HG03135 (cell line): Measurements from ENCODE around the gene BRD3.
"Not testable (repeated sequence)": the region's sequence is repeated elsewhere in the genome, so short reads cannot be mapped to it uniquely, and the experiment has no call there.

Experiments
- ATAC-seq: cut with Tn5 transposase; IDR thresholded peaks from one replicate; pipeline ENCODE4 v1.9.1; 2021; ENCODE audit warnings: mild to moderate bottlenecking, moderate library complexity; ENCODE audit not compliant: unreplicated experiment

The BRD3 gene

DNA sequence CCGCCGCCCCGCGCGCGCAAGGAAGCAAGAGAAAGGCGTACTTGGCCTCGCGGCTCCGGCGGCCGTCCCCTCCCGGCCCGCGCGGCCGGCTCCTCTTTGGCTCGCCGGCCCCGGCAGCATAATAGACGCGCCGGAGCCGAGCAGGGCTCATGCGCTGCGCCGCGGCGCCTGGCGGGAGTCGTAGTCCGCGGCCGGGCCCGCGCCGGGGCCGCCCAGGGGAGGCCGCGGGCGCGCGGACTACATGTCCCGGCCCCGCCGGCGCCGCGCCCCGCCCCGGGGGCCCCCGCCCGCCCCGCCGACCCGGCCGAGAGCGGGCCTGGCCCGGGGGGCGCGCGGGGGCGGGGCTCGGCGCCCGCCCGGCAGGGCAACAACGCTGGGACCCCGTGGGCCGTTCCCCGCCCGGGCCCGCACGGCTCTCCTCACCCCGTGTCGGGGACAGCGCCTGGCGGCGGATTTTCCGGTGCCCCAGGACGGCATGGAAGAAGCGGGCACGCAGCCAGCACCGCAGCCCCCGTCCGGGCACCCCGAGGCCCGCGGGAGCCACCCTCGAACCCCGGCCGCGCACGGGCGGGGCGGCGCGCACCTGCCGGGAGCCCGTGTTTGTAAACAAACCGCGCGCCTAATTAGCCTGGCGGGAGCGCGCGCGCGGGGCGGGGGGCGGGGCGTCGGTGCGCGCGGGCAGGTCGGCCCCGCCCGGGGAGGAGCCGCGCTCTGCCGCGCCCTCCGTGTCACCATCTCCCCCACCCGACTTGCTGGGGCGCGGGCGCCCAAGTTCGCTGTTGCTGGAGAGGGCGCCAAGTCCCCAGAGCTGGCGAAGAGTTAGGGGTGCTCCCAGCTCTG lies at the start of gene BRD3:
Gene BRD3, minus strand, starts transcription at position 123 of the 840 bp plus-strand sequence. CDS start 14,549 bp downstream, outside the sequence.
- peak; percentile 77 for ATAC-seq

DNA sequence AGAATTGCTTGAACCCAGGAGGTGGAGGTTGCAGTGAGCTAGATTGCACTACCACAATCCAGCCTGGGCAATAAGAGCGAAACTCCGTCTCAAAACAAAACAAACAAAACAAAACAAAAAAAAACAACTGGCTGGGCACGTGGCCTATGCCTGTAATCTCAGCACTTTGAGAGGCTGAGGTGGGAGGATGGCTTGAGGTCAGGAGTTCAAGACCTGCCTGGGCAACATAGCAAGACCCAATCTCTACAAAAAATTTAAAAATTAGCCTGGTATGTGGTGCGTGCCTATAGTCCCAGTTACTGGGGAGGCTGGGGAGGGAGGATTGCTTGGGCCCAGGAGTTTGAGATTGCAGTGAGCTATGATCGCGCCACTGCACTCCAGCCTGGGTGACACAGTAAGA lies 44.7 kb upstream of the BRD3 start:
- no peak for ATAC-seq

DNA sequence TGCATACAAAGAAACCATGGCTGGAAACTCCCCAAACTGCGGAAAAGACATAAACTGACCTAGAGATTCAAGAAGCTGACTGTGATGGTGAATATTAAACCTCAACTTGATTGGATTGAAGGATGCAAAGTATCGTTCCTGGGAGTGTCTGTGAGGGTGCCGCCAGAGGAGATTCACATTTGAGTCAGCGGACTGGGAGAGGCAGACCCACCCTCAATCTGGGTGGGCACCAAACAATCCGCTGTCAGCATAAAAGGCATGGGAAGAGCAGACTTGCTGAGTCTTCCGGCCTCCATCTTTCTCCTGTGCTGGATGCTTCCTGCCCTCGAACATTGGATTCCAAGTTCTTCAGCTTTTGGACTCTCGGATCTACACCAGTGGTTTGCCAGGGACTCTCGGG lies 43.2 kb upstream of the BRD3 start:
- no peak for ATAC-seq

DNA sequence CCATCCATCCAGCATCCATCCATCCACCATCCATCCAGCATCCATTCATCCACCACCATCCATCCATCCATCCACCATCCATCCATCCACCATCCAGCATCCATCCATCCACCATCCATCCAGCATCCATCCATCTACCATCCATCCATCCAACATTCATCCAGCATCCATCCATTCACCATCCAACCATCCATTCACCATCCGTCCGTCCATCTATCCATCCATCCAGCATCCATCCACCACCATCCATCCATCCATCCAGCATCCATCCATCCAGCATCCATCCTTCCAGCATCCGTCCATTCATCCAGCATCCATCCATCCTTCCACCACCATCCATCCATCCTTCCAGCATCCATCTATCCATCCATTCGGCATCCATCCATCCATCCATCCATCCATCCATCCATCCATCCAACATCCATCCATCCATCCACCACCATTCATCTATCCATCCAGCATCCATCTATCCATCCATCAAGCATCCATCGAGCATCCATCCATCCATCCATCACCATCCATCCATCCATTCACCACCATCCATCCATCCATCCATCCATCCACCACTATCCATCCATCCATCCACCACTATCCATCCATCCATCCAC lies 35.7 kb upstream of the BRD3 start:
- no peak for ATAC-seq

DNA sequence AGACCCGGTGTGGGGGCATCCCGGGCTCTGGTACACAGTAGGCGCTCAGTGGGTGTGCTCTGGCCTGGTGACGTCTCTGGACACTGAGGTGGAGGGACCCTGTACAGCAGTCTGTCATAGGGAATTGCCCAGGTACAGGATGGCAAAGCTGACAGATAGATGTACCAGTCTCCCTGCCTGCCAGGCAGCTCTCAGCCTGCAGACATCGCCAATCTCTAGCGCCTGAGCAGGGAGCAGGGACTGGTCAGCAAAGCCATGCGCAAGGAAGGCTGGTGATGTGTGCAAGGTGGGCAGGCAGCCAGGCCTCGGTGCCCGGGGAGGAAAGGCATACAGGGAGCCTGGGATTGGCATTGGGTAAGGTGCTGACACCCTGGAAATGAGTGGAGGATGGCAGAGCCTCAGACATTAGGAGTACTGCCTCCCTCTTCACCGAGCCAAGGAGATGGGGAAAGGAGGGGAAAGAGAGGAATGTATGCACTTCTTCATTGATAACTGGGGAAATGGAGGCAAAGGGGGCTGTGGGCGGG lies 33.9 kb upstream of the BRD3 start:
- no peak for ATAC-seq

DNA sequence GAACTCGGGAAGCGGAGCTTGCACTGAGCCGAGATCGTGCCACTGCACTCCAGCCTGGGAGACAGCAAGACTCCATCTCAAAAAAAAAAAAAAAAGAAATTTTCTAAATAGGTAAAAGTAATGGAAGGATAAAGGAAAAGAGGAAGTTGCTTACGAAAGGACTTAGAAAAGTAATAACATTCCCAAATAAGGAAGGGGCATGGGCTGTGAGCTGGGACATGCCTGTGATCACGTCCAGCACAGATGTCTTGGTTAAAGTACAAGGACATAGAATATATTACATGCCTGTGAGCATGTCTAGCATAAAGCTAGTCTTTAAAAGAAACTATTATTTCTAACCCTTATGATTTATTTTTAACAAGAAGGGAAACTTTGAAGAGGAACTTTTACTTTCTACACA lies 33.3 kb upstream of the BRD3 start:
- ATAC-seq = not testable (repeated sequence)

DNA sequence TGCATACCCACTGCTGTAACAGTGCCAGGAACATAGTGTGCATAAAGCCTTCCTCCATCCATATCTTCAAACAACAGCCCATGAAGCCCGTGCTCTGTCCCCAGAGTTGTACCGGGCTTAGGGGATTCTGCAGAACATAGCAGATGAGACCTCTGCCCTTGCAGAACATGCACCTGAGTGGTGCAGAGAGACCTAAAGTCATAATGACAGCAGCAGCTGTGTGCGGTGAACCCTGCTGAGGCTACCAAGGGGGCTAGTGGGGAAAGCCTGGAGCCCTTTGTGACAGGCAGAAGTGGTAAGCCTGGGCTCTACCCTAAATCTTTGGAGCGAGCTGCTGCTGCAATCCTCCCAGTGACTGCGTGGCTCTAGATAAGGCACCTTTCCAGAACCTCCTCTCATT lies 32.2 kb upstream of the BRD3 start:
- no peak for ATAC-seq

DNA sequence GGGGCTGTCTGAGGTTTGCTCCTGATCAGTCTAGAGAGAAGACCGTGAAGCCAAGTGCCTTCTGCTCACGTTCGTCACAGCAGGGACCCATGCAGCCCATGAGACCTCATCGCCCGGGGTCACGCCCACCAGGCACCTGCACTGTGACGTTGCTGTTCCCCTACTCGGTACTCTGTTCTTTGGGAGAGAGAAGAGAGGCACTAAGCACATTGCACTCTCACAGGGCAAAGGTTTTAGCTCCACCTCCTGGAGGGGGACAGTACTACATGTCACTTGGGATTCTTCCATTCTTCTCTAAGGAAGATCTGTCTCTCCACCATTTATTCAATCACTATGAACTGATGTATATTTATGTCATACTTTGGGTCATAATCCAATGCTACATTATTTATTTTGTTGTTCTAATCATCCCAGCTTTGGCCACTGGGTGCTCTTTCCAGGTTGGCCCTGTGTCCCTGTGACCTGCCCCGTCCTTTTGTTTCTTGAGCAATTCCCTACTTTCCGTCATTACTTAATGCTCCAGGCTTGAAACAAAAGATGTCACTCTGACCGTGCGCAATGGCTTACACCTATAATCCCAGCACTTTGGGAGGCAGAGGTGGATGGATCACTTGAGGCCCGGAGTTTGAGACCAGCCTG lies 31.4 kb upstream of the BRD3 start:
- ATAC-seq = no peak

DNA sequence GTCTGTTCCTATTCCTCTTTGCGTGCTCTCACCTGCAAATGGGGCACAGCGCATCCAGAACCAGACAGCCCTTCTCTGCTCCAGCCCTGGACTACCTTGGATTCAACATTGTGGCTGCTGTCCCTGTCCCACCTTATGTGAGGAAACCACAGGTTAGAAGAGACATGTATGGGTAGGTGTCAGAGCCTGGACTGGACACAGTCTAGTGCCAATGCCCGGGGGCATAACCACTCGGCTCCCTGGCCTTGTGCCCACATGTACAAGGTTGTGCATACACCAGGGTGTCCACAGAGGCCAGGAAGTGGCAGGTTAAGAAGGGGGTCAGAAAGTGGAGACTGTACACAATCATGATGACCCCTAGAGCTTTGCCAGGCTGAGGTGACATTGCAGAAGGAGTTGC lies 22.1 kb upstream of the BRD3 start:
- no peak for ATAC-seq

DNA sequence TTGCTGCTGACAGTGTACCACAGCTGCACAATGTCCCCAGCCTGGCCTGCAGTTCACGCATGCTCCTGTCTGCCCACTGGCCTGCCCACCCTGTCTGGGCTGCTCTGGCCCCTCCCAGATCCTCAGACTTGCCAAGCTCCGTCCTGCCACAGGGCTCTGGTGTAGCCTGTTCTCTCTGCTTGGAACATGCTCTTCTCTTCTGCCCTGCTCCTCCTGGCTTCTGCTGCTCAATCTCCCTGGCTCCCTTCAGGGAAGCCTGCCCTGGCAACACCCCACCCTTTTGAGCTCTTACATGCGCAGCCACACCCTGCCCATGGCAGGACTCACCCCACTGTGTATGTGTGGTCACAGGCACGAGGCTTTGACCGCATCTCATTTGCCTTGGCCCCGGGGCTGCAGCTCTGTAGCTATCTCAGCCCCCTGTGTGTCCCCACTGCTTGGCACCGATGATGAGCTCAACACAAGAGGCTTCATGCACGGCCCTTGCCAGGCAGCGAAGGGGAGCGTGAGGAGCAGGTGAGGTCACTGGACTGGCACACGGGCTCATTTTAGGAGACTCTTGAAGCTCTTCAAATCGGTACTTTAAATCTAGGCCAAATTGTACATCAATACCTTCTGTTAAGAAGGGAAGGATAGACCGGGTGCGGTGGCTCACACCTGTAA lies 20.4 kb upstream of the BRD3 start:
- no peak for ATAC-seq

DNA sequence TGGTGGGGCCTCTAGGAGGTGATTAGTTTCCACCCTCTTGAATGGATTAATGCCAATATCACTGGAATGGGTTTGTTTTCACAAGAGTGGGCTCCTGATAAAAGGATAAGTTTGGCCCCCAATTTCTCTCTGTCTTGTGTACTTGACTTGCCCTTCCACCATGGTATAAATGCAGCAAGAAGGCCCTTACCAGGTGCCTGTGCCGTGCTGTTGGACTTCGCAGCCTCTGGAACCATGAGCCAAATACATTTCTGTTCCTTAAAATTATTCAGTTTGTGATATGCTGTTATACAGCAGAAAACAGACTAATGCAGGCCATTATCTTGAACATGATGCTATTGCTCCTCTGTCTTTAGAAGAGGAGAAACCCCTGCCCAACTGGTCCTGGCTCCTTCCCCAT lies 17.8 kb upstream of the BRD3 start:
- no peak for ATAC-seq

DNA sequence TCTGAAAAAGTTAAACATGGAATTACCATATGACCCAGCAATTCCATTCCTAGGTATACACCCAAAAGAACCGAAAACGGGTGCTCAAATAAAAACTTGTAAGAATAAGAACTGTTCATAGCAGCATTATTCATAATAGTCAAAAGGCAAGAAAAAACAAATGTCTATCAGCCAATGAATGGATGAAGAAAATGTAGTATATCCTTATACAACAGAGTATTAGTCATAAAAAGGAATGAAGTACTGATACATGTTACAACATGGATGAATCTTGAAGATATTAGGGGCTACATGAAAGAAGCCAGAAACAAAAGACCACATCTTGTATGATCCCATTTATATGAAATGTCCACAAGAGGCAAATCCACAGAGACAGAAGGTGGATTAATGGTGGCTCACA lies 15.6 kb upstream of the BRD3 start:
- no peak for ATAC-seq

DNA sequence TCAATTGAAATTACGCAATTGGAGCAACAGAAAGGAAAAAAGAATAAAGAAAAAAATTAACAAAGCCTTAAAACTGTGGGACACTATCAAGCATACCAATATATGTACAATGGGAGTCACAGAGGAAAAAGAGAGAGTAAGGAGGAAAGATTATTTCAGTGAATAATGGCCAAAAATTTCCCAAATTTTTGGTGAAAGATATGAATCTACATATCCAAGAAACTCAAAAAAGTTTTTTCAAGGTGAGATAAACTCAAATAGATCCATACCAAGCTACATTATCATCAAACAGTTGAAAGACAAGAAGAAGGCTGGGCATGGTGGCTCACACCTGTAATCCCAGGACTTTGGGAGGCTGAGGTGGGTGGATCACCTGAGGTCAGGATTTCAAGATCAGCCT lies 8.8 kb upstream of the BRD3 start:
- ATAC-seq = no peak

DNA sequence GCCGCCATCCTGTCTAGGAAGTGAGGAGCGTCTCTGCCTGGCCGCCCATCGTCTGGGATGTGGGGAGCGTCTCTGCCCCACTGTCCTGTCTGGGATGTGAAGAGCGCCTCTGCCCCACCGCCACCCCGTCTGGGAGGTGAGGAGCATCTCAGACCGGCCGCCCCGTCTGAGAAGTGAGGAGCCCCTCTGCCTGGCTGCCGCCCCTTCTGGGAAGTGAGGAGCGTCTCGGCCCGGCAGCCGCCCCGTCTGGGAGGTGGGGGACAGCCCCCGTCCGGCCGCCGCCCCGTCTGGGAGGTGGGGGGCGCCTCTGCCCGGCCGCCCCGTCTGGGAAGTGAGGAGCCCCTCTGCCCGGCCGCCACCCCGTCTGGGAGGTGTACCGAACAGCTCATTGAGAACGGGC lies 7.9 kb upstream of the BRD3 start:
- ATAC-seq = not testable (repeated sequence)

DNA sequence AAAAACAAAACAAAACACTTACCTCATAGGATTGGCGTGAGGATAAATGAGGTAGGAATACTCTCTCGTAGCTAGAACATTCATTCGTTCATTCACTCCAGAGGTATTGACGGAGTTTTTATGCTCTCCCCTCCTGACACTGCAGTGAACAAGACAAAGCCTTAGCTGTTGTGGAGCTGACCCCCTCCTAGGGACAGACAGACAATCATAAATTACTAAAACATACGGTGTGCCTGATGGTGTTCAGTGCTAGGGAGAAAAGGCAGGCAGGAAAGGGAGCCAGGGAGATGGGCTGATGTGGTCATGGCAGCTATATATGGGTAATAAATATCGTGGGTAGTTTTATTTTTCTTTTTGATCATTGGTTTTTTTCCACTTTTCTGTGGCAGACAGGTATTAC lies 5.7 kb upstream of the BRD3 start:
- no peak for ATAC-seq

DNA sequence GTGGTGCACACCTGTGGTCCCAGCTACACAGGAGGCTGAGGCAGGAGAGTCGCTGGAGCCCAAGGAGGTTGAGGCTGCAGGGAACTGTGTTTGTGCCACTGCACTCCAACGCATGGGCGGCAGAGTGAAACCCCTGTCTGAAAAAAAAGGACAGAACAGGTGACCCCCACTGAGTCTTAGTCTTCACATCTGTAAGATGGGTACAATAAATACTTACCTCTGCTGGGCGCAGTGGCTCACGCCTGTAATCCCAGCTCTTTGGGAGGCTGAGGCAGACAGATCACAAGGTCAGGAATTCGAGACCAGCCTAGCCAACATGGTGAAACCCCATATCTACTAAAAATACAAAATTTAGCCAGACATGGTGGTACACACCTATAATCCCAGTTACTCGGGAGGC lies 4.9 kb upstream of the BRD3 start:
- ATAC-seq = not testable (repeated sequence)

DNA sequence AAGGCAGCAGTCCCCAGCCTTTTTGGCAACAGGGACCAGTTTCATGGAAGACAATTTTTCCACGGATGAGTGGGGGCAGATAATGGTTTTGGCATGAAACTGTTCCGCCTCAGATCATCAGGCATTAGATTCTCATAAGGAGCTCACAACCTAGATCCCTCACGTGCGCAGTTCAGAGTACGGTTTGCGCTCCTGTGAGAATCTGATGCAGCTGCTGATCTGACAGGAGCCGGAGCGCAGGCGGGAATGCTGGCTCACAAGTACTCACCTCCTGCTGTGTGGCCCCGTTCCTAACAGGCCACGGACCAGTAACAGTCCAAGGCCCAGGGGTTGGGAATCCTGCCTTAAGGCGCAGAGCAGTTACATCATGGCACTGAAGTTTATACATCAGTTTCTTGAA lies 3.3 kb upstream of the BRD3 start:
- no peak for ATAC-seq

DNA sequence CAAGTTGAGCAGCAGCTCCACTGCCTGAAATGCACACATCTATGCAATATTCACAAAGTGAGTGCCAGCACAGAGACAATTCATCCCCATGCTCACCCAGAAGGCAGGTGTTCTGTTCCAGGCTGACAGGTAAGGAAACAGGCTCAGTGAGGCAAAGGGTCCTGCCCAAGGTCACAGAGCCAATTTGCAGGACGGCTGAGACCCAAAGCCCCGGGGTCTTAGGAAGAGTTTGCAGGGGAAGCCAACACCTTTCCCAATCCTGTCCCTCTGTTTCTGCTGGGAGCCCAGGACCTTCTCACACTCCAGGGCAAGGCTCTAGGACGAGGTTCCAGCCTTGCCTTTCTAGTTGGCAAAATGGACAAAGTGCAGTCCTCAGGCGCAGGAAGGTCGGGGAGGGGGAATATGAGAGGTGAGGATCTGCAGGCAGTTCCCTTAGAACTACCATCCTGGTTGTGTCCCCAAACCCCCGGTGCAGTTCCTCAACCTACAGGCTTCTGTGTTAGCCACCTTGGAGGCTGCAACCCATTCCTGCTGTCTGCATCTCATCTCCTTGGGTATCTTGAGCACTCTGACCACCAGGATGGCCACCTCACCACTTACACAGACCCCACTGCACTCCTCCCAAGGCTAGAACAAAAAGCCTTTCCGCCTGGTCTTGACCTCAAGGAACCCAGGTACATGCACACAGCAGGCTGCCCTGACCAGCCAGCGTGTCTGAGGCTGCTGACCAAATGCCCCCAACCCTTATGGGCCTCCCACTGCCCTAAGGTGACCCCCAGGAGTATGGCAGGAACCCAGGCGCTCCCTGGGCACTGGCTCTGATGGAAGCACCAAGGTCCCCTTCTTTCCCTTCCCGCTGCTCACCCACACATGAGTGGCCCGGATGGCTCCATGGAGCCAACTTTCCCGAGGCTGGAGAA lies 1.9 kb upstream of the BRD3 start:
- no peak for ATAC-seq

DNA sequence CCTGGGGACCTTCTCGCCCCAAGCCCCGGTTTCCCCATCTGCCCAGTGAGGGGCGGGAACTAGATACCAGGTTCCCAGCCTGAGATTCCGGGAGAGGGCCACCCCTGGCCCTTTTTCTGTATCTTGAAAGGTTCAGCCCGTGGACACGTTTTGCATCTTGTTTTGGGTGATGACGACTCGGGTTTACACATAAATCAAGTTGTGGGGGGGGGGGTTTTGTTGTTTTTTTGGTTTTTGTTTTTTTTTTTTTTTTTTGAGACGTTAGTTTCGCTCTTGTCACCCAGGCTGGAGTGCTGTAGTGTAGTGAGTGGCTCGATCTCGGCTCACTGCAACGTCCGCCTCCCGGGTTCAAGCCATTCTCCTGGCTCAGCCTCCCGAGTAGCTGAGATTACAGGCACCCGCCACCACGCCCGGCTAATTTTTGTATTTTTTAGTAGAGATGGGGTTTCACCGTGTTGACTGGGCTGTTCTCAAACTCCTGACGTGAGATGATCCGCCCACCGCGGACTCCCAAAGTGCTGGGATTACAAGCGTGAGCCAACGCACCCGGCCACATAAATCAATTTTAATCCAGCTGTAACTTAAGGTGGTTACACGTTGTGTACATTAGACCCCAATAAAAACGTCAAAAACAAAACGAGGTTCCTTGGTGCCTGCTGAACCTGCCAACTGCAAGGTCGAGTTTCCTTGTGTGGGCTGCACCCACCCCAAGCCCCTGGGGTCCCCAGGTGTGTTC lies 1.1 kb upstream of the BRD3 start:
- ATAC-seq = no peak
